Measurements from ENCODE around the gene MINDY2. TPM values are rescaled to one million over a fixed set of nuclear protein-coding genes. Genes with fewer than 3 reads are reported as not detected.
"Not testable (repeated sequence)": the region's sequence is repeated elsewhere in the genome, so short reads cannot be mapped to it uniquely, and the experiment has no call there.

MINDY2 gene
- total RNA-seq, 4 donors from 2014 or later: 7.1 to 22.0 (median 9.8) TPM

DNA sequence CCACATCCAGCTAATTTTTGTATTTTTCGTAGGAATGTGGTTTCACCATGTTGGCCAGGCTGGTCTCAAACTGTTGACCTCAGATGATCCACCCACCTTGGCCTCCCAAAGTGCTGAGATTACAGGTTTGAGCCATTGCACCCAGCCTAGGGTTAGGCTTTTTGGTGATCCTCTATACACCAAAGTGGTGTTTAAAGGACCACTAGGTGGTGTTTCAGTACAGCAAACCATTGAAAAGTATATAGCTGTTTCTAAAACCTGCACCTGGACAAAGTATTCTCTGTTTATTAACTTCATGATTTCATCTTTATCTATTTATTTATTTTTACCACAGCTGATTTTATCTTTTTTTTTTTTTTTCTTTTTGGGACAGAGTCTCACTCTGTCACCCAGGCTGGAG lies 68.4 kb downstream of the MINDY2 start:
- Histone ChIP-seq H3K9me3 (no peaks in the 10 kb centered on the region), H3K4me1 (no peaks in the 10 kb centered on the region), H3K36me3 (peaks cover 0 to 6% of the 10 kb centered on the region in 2 donors), H3K4me3 (no peak overlapping the region), H3K27ac (no peak overlapping the region), H3K27me3 (no peaks in the 10 kb centered on the region)
- intact Hi-C loops (cut with DNase I; ENCODE audit: low total_unique reads) (no loop called here), in situ Hi-C loops (cut with MboI; ENCODE audit: low sequenced_read_pairs in 4 of 4) (no loop called here)
- ATAC-seq (no peak), DNase-seq (no peak)
- TF ChIP-seq POLR2A (IDR thresholded peaks at IDR 0.05) (no peak), CTCF (IDR thresholded peaks at IDR 0.05 in 4 of 5, conservative IDR thresholded peaks at IDR 0.05 in 1 of 5) (no peak)

- no peaks in the 10 kb centered on the region for H3K27me3 ChIP-seq
- DNase-seq: no peak
- no peaks in the 10 kb centered on the region for H3K9me3 ChIP-seq
- H3K4me3 ChIP-seq: no peak overlapping the region
- intact Hi-C loops (cut with DNase I; ENCODE audit: low total_unique reads): no loop called here
- H3K27ac ChIP-seq: no peak overlapping the region
- TF ChIP-seq POLR2A (IDR thresholded peaks at IDR 0.05) (no peak), CTCF (IDR thresholded peaks at IDR 0.05 in 4 of 5, conservative IDR thresholded peaks at IDR 0.05 in 1 of 5) (no peak)
- in situ Hi-C loops (cut with MboI; ENCODE audit: low sequenced_read_pairs in 4 of 4): no loop called here
- peaks cover 0 to under 1% of the 10 kb centered on the region in 2 donors for H3K36me3 ChIP-seq
- H3K4me1 ChIP-seq: no peaks in the 10 kb centered on the region
- ATAC-seq: no peak
Measured at GRCh38 chr15:58840048-58840447, 68.9 kb downstream of the MINDY2 start.

DNA sequence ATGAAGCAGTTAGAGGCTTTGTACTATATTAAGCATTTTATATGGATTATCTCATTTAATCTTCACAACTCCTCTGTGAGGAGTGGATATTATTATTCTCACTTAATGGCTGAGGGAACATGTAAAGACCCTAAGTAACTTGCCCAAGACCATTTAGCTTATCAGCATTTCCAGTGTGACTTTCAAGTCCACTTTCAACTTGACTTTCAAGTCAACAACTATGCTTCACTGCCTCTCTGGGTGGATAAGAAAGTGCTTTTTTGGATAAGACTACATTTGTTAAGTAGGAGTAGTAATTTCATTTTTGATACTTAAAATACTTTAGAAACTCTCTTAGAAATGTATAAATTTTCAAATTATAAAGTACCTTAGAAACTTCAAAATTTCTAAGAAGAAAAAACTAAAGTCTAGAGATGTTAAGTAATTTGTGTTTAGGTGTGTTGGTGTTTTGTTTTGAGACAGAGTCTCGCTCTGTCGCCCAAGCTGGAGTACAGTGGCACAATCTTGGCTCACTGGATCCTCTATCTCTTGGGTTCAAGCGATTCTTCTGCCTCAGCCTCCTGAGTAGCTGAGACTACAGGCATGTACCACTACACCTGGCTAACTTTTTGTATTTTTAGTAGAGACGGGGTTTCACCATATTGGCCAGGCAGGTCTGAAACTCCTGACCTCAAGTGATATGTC lies 71.8 kb downstream of the MINDY2 start:
- TF ChIP-seq CTCF (IDR thresholded peaks at IDR 0.05 in 4 of 5, conservative IDR thresholded peaks at IDR 0.05 in 1 of 5) (no peak), POLR2A (IDR thresholded peaks at IDR 0.05) (no peak)
- H3K36me3 ChIP-seq: peaks cover 0 to 8% of the 10 kb centered on the region in 2 donors
- ATAC-seq (no peak), DNase-seq (no peak)
- H3K27ac ChIP-seq: no peak overlapping the region
- no peak overlapping the region for H3K4me3 ChIP-seq
- H3K27me3 ChIP-seq: no peaks in the 10 kb centered on the region
- in situ Hi-C loops (cut with MboI; ENCODE audit: low sequenced_read_pairs in 4 of 4): no loop called here
- intact Hi-C loops (cut with DNase I; ENCODE audit: low total_unique reads): no loop called here
- H3K9me3 ChIP-seq: no peaks in the 10 kb centered on the region
- H3K4me1 ChIP-seq: no peaks in the 10 kb centered on the region

DNA sequence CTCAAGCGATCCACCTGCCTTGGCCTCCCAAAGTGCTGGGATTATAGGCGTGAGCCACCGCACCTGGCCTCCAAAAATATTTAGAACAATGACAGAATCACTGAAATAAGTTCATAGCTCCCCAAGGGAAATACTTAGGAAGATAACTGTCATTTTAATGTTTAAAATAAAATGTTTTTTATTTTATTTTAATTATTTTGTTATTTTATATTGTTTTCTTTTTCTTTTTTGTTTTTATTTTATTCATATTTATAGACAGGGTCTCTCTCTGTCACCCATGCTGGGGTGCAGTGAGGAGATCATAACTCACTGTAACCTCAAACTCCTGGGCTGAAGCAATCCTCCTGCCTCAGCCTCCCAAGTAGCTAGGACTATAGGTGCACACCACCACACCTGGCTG lies 80.1 kb downstream of the MINDY2 start:
- in situ Hi-C loops (cut with MboI; ENCODE audit: low sequenced_read_pairs in 4 of 4); H3K27me3 ChIP-seq; H3K4me3 ChIP-seq; intact Hi-C loops (cut with DNase I; ENCODE audit: low total_unique reads); DNase-seq; H3K27ac ChIP-seq; H3K4me1 ChIP-seq; H3K9me3 ChIP-seq; ATAC-seq: not testable (repeated sequence)
- H3K36me3 ChIP-seq: peaks cover 0 to 20% of the 10 kb centered on the region in 2 donors

GRCh38 chr15:58852347-58852746 lies 81.2 kb downstream of the MINDY2 start:
- no peaks in the 10 kb centered on the region for H3K9me3 ChIP-seq
- DNase-seq (no peak), ATAC-seq (no peak)
- TF ChIP-seq CTCF (IDR thresholded peaks at IDR 0.05 in 4 of 5, conservative IDR thresholded peaks at IDR 0.05 in 1 of 5) (no peak), POLR2A (IDR thresholded peaks at IDR 0.05) (no peak)
- no peaks in the 10 kb centered on the region for H3K27me3 ChIP-seq
- peaks cover 0 to 17% of the 10 kb centered on the region in 2 donors for H3K36me3 ChIP-seq
- H3K4me1 ChIP-seq: no peaks in the 10 kb centered on the region
- H3K27ac ChIP-seq: no peak overlapping the region
- no peak overlapping the region for H3K4me3 ChIP-seq
- intact Hi-C loops (cut with DNase I; ENCODE audit: low total_unique reads) (no loop called here), in situ Hi-C loops (cut with MboI; ENCODE audit: low sequenced_read_pairs in 4 of 4) (no loop called here)

All from gastrocnemius medialis (tissue), 4 donors.